NCI-H2227 (cell line): ENCODE measurements around the gene KRTAP1-5.
"Not testable (repeated sequence)": the region's sequence is repeated elsewhere in the genome, so short reads cannot be mapped to it uniquely, and the experiment has no call there.

Source experiments
- DNase-seq: peaks from one replicate; lab custom pipeline; 2025; ENCODE audit not compliant: unreplicated experiment; lab: John Stamatoyannopoulos, UW

Gene KRTAP1-5

DNA sequence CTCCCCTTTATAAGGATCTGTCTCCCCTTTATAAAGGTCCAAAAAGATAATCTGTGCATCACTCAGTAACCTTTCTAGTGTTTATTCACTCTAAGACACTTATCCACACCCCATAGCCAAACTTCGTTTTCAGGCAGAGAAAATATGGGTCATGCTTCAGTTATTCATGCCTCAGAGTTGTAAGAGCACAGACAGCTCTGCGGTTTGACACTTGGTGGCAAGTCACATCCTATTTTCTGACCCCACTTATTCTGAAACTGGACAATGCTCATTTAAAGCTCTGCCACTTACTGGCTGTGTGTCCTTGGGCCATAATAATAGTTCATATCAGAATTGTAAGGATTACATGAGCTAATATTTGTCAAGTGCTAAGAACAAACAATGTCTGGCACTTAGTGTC is 22.1 kb upstream of the KRTAP1-5 start:
- DNase-seq, result no peak

DNA sequence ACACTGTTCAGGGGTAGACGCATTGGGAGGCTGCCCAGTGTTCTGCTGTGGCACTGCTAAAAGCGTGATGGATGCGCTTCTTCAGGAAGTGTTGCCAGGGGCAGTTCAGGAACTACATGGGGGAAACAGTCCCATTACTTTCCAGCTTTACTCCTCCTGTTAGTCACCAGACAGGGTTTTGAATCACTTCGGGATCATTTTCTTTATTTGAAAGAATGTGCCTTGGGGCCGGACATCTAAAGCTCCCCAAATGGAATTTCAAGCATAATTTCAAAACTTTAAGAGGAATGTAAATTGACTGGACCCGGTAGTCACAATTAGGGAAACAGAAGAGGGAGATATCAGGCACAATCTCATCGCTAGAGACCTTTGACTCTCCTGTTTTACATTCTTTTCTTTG is 21.4 kb upstream of the KRTAP1-5 start:
- no peak for DNase-seq

- DNase-seq, result not testable (repeated sequence)
Observed at GRCh38 chr17:41046735-41047465, 19.9 kb upstream of the KRTAP1-5 start, which contains the start of gene KRTAP2-1. Gene KRTAP2-1, minus strand, starts transcription at chr17:41047316. Its CDS starts 49 bp downstream, at chr17:41047267.

DNA sequence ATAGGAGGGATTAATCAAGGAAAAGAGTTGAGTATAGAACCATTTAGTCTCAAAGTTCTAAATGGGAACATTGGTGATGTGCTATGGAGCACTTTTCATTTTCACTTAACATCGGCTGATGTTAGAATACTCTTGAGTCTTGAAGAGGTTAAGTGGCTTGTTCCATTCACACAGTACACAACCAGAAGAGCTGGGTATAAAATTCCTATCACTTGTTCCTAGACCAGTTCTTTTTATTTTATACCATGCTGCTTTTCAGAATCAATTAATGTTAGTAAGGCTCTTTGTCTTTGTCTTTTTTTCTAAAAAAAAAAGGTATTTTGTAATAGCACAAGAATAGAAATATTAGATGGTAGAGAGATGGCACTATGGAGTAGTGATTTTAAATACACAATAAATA is 15.9 kb upstream of the KRTAP1-5 start:
- DNase-seq, result no peak

- DNase-seq, result not testable (repeated sequence)
Observed at GRCh38 chr17:41040783-41041571, 14.0 kb upstream of the KRTAP1-5 start, which contains the start of gene KRTAP1-1. Gene KRTAP1-1, minus strand, starts transcription at chr17:41041450. Its CDS starts 53 bp downstream, at chr17:41041397.

GRCh38 chr17:41037853-41038350 is 10.9 kb upstream of the KRTAP1-5 start:
- no peak for DNase-seq

DNA sequence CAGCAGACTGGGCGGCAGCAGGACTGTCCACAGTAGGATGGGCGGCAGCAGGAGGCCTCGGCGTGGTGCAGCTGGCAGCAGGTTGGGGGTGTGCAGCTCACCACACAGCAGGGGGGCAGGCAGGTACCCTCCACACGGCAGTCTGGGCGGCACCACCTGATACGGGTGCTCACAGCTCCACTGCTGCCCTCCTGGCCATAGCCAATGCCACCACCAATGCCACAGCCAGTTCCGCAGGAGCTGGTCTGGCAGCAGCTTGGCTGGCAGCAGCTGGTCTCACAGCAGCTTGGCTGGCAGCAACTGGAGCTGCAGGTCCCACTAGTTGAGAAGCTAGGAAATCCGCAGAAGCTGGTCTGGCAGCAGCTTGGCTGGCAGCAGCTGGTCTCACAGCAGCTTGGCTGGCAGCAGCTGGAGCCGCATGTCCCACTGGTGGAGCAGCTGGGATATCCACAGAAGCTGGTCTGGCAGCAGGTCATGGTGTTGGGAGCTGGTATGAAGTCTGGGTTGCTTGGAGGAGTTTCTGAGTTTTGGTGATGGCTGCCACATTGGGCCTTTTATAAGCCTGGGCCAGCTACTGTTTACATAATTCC is 7.4 kb upstream of the KRTAP1-5 start, which contains the start of gene KRTAP1-3:
Gene KRTAP1-3 (minus strand): TSS at position 529 of the 590 bp plus-strand sequence. CDS start 53 bp downstream, at position 476.
- not testable (repeated sequence) for DNase-seq

DNA sequence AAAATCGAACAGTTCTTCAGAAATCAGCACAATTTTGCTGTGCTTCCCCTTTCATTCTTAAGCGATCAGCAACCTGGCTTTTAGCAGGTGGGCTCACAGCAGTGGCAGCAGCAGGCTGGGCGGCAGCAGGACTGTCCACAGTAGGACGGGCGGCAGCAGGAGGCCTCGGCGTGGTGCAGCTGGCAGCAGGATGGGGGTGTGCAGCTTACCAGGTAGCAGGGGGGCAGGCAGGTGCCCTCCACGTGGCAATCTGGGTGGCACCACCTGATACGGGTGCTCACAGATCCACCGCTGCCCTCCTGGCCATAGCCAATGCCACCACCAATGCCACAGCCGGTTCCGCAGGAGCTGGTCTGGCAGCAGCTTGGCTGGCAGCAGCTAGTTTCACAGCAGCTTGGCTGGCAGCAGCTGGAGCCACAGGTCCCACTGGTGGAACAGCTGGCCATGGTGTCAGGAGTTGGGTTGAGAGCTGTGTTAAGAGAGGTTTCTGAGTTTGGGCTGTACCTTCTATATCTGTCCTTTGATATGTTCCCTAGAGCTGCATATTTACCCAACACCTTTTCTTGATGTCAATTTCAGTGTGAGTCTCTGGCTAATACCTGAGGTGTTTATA is 2.7 kb upstream of the KRTAP1-5 start, which contains the start of gene KRTAP1-4:
Gene KRTAP1-4 (minus strand): TSS at position 563 of the 613 bp plus-strand sequence. CDS start 117 bp downstream, at position 446.
- DNase-seq, result no peak

DNA sequence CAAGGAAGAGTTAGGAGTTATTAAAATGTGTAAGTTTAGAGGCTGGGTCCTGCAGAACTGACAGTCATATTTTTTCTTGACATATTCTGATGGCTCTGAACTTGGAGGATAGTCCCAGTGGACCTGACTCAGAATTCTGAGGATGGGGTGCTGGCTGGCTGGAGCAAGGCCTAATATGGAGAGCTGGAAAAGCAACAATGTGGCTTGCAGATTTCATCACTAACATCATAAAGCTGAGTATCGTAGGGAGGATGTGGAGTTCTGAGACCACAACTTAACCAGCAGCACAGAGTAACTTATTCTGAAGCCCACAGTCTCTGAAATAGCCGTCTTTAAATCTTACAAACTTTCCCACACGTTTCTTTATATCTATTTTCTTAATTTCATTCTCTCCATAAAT is 2.3 kb downstream of the KRTAP1-5 start:
- DNase-seq, result no peak

GRCh38 chr17:41020336-41020735 is 6.7 kb downstream of the KRTAP1-5 start:
- no peak for DNase-seq

DNA sequence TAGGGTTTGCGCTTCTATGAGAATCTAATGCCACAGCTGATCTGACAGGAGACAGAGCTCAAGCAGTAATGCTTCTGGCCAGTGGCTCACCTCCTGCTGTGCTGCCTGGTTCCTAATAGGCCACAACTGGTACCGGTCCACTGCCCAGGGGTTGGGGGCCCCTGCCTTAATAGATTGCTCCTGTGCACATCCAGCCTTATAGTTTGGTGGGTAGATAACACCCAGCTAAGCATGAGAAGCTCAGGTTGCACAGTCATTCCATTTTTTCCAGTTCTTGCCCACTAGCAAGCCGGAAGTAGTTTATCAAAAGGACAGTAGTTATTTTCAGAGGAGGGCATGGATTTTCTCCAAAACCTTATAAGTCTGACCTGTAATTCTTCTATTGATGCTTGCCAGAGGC is 7.6 kb downstream of the KRTAP1-5 start:
- no peak for DNase-seq

- DNase-seq, result no peak
Observed at GRCh38 chr17:41018541-41018940, 8.5 kb downstream of the KRTAP1-5 start.

DNA sequence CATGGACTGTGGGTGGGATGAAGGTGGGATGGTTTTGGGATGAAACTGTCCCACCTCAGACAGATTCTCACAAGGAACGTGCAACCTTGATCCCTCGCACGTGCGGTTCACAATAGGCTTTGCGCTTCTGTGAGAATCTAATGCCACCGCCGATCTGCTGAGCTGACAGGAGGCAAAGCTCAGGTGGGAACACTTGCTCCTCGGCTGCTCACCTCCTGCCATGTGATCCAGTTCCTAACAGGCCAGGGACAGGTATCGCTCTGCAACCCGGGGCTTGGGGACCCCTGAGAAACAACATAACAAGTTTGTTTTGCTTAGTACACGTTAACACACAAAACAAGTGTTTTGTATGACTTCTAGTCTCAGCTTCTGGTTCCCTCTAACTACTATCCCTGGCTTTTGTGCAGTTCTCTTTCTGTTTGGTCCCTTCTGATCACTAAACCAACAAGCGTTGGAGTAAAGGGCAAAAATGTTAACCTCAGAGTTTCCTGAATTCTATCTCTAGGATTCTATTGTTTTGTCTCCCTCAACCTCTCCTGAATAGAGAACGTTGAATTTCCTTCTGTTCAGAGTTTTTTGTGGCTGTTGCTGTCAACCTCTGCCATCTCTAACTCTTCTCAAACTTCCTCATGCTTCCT is 10.3 kb downstream of the KRTAP1-5 start:
- no peak for DNase-seq

DNA sequence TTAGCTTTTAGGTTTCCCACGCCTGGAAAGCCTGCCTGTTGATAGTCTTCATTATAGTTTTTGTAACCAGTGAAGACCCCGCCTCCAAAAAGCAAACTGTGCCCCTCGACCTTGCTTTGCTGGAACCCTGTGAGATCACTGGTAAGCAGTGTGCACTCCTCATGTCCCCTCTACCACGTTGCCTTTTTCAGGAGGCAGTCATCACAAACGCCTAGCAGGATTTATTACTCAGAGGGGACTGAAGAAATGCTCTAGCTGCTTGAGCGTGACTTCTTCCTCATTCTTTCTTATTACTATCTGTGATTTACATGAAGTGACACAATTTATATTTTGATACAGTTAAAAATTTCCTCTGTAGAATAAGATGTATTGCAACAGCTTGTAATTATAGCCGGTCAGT is 11.6 kb downstream of the KRTAP1-5 start:
- no peak for DNase-seq

- peak; percentile 41 for DNase-seq
Observed at GRCh38 chr17:41013606-41014005, 13.4 kb downstream of the KRTAP1-5 start.

DNA sequence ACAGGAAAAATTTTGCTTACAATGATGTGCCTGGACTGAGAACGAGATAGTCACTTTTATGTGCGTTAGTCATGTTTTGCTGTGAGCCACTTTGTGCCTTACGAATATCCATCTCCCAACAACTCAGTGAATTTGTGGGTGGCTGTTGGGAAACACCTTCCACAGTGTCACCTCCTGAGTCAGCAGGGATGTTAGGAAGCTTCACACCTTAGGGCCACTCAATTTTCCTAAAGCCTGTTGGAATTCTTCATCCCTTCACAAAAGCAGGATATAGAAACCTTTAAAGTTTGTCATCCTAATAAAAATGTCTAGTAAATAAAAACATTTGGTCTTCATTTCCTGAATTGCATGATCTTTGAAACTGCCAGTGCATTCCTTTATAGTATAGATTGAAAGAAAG is 13.8 kb downstream of the KRTAP1-5 start:
- DNase-seq, result no peak

DNA sequence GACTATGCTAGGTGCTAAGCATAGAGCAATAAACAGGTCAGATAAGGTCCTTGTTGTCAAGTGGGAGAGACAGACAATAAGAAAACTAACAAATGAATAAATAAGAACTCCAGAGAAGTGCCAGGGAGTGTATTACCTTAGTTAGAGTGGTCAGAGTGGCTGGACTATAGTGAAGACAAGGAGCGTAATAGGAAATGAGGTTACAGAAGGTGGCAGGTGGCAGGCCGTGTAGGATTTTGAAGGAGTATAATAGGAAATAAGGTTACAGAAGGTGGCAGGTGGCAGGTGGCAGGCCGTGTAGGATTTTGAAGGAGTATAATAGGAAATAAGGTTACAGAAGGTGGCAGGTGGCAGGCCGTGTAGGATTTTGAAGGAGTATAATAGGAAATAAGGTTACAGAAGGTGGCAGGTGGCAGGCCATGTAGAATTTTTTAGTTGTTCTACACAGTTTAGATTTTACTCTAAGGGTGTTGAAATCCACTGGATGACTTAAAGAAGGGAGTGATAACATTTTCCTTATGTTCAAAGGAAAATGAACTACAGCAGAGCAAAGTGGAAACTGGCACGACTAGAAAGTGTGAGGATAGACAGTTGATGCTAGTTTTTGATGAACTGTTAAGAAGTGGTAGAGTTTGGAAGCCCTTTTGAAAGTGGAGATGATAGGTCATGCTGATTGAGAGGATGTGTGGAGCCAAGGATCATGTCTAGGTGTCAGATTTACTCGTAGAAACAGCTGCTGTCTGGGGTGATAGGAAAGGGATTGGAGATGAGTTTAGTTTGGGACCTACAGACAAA is 14.5 kb downstream of the KRTAP1-5 start:
- no peak for DNase-seq

- DNase-seq, result no peak
Observed at GRCh38 chr17:41010441-41010840, 16.6 kb downstream of the KRTAP1-5 start.

DNA sequence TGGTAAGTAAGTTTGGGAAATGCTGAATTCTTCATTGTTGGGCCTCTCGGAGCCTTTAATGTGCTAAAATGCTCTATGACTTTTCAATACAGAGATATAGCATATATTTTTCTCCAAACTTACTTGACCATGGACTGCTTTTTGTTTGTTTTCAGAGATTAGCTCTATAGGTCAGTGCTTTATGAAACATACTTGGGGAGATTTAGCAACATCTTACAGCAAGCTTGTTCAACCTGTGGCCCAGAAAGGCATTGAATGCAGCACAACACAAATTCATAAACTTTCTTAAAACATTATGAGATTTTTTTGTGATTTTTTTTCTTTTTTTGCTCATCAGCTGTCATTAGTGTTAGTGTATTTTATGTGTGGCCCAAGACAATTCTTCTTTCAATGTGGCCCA is 17.1 kb downstream of the KRTAP1-5 start:
- DNase-seq, result no peak
